Measurements from ENCODE around the gene HOXD4.

DNA sequence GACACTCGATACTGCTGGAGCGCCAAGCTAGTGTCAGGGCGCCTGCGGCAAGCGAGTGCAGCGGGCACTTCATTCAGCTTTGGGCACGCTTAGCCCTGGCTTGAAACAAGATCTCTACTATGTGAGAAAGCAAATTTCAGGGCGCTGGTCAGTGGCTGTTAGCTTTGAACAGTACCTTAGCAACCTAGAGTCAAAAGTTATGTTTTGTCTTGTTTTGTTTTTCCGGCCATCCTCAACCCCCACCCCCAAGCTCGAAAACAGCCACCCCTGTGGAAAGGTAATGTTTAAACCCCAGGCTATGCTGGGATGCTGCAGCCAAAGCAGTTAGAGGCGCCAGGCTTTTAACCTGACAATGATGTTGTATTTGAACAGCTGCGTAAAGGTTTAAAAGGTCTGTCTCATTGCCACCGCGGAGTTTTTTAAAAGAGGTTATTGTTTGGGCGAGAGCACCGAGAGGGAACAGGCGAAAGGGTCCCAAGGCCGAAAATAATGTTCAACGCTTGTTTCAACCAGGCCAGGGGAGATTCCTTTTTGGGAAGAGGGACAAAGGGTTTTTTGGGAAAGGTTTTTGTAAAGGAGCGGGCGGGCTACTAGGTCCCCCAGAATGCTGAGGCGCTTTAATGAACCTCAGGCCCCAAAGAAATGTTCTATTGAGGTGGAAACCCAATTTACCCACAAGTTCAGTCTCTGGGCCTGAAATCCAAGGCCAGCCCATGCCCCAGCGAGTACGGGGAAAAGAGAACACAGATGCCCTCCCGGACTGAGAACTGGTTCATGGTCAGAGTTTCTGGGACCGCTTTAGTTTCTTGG lies 37.0 kb upstream of the HOXD4 start:
- TF ChIP-seq, protein P1, sequence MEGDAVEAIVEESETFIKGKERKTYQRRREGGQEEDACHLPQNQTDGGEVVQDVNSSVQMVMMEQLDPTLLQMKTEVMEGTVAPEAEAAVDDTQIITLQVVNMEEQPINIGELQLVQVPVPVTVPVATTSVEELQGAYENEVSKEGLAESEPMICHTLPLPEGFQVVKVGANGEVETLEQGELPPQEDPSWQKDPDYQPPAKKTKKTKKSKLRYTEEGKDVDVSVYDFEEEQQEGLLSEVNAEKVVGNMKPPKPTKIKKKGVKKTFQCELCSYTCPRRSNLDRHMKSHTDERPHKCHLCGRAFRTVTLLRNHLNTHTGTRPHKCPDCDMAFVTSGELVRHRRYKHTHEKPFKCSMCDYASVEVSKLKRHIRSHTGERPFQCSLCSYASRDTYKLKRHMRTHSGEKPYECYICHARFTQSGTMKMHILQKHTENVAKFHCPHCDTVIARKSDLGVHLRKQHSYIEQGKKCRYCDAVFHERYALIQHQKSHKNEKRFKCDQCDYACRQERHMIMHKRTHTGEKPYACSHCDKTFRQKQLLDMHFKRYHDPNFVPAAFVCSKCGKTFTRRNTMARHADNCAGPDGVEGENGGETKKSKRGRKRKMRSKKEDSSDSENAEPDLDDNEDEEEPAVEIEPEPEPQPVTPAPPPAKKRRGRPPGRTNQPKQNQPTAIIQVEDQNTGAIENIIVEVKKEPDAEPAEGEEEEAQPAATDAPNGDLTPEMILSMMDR (IDR thresholded peaks at IDR 0.05), result no peak
- TF ChIP-seq, protein P2, sequence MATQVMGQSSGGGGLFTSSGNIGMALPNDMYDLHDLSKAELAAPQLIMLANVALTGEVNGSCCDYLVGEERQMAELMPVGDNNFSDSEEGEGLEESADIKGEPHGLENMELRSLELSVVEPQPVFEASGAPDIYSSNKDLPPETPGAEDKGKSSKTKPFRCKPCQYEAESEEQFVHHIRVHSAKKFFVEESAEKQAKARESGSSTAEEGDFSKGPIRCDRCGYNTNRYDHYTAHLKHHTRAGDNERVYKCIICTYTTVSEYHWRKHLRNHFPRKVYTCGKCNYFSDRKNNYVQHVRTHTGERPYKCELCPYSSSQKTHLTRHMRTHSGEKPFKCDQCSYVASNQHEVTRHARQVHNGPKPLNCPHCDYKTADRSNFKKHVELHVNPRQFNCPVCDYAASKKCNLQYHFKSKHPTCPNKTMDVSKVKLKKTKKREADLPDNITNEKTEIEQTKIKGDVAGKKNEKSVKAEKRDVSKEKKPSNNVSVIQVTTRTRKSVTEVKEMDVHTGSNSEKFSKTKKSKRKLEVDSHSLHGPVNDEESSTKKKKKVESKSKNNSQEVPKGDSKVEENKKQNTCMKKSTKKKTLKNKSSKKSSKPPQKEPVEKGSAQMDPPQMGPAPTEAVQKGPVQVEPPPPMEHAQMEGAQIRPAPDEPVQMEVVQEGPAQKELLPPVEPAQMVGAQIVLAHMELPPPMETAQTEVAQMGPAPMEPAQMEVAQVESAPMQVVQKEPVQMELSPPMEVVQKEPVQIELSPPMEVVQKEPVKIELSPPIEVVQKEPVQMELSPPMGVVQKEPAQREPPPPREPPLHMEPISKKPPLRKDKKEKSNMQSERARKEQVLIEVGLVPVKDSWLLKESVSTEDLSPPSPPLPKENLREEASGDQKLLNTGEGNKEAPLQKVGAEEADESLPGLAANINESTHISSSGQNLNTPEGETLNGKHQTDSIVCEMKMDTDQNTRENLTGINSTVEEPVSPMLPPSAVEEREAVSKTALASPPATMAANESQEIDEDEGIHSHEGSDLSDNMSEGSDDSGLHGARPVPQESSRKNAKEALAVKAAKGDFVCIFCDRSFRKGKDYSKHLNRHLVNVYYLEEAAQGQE (IDR thresholded peaks at IDR 0.05; ENCODE audit: insufficient read depth in 1 of 2, low read depth in 2 of 2, low read length in 1 of 2), result no peak
